ENCODE measurements around the gene BMPR1A. TPM values are rescaled to one million over a fixed set of nuclear protein-coding genes. Genes with fewer than 3 reads are reported as not detected.
A peak's percentile ranks its signal among the peaks of the same experiment; 100 is the strongest.

The BMPR1A gene
- total RNA-seq, 2 donors from 2014 or later: 37.4 to 50.9 TPM

DNA sequence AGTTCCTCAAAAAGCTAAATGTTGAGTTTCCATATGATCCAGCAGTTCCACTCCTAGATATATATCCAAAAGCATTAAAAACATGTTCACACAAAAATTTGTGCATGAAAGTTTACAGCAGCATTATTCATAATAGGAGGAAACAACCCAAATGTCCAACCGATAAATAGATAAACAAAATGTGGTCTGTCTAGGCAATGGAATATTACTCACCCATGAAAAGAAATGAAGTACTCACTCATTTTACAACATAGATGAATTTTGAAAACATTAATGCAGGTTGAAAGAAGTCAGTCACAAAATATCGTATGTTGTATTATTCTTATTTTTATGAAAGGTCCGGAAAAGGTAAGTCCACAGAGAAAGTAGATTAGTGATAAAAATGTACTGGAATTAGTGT is 34.0 kb downstream of the BMPR1A start:
- no peak overlapping the region for H3K9ac ChIP-seq (ENCODE audit: low read depth in 2 of 2, low read length in 2 of 2)
- intact Hi-C loops (cut with DNase I): no loop called here
- no peaks in the 10 kb centered on the region for H3K36me3 ChIP-seq
- H3K27ac ChIP-seq: no peak overlapping the region
- no peak for DNase-seq
- TF ChIP-seq, protein P1, sequence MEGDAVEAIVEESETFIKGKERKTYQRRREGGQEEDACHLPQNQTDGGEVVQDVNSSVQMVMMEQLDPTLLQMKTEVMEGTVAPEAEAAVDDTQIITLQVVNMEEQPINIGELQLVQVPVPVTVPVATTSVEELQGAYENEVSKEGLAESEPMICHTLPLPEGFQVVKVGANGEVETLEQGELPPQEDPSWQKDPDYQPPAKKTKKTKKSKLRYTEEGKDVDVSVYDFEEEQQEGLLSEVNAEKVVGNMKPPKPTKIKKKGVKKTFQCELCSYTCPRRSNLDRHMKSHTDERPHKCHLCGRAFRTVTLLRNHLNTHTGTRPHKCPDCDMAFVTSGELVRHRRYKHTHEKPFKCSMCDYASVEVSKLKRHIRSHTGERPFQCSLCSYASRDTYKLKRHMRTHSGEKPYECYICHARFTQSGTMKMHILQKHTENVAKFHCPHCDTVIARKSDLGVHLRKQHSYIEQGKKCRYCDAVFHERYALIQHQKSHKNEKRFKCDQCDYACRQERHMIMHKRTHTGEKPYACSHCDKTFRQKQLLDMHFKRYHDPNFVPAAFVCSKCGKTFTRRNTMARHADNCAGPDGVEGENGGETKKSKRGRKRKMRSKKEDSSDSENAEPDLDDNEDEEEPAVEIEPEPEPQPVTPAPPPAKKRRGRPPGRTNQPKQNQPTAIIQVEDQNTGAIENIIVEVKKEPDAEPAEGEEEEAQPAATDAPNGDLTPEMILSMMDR (IDR thresholded peaks at IDR 0.05): no peak
- H3K9me3 ChIP-seq: no peaks in the 10 kb centered on the region
- H3K27me3 ChIP-seq: no peaks in the 10 kb centered on the region
- no peak overlapping the region for H3K4me3 ChIP-seq
- no peaks in the 10 kb centered on the region for H3K4me1 ChIP-seq

DNA sequence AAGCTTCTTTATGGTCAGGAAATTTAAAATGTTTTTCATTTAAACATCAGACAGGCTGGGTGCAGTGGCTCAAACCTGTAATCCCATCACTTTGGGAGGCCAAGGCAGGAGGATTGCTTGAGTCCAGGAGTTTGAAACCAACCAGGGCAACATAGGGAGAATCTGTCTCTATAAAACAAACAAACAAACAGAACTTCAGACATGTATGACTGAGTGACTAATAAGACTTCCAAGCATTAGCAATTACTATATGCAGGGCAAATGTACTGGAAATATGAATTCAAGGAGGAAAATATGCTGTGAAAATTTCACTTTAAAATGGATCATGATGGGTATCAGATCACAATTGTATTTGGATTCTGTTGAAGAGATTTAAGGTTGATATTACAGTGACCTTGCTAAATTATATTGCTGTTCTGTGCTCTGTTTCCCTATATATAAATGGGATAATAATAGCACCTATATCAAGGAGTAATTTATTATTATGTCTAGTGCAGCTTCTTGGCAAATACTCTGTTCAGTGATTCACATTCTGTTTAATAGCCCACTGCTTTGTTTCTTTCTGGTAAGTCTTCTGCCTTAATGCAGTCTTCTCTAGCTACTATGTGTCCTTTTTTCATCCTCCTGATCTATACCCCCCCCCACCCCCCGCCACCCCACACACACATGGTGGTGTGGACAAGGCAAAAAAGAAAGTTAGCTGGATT is 36.2 kb downstream of the BMPR1A start:
- Histone ChIP-seq H3K27me3 (no peaks in the 10 kb centered on the region), H3K9ac (ENCODE audit: low read depth in 2 of 2, low read length in 2 of 2) (no peak overlapping the region), H3K4me3 (no peak overlapping the region), H3K4me1 (no peaks in the 10 kb centered on the region), H3K9me3 (no peaks in the 10 kb centered on the region), H3K36me3 (no peaks in the 10 kb centered on the region), H3K27ac (peak overlapping the region; percentile 46)
- DNase-seq: no peak
- TF ChIP-seq, protein P1 (IDR thresholded peaks at IDR 0.05): no peak
- intact Hi-C loops (cut with DNase I): no loop called here

DNA sequence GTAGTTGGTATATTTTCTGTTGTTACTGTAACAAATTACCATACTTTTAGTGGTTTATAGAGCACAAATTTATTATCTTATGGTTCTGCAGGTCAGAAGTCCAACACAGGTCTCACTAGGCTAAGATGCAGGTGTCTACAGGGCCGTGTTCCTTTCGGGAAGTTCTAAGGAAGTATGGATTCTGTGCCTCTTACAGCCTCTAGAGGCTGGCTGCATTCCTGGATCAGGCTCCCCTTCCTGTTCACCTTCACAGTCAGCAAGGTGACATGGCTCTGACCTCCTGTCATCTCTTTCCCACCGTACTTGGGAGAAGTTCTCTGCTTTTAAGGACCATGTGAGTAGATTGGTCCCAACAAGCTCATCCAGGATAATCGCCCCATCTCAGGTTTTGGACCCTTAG is 37.3 kb downstream of the BMPR1A start:
- peak; percentile 40 for DNase-seq
- no peak overlapping the region for H3K9ac ChIP-seq (ENCODE audit: low read depth in 2 of 2, low read length in 2 of 2)
- no peaks in the 10 kb centered on the region for H3K27me3 ChIP-seq
- no peak overlapping the region for H3K4me3 ChIP-seq
- peak overlapping the region; percentile 46 for H3K27ac ChIP-seq
- intact Hi-C loops (cut with DNase I): no loop called here
- H3K36me3 ChIP-seq: no peaks in the 10 kb centered on the region
- H3K9me3 ChIP-seq: no peaks in the 10 kb centered on the region
- TF ChIP-seq, protein P1 (IDR thresholded peaks at IDR 0.05): no peak
- no peaks in the 10 kb centered on the region for H3K4me1 ChIP-seq

DNA sequence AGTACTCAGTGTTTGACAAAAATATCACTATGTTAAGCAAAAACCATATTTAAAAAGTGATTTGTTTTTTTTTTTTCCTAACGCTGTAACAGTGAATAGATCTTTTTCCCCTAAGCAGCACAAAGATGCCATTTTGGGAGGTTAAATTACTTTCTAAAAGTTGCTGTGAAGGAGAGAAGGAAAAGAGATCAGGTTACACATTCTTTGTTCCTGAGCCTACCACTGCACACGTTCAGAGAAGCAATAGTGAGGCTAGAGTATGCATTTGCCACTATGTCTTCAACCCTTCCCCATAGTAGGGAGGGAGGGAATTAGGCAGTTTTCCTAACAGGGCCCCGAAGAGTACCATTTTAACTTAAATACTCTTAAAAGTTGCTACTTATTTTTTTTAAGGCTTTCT is 38.9 kb downstream of the BMPR1A start:
- Histone ChIP-seq H3K4me3 (no peak overlapping the region), H3K36me3 (no peaks in the 10 kb centered on the region), H3K4me1 (no peaks in the 10 kb centered on the region), H3K27ac (no peak overlapping the region), H3K27me3 (no peaks in the 10 kb centered on the region), H3K9me3 (no peaks in the 10 kb centered on the region), H3K9ac (ENCODE audit: low read depth in 2 of 2, low read length in 2 of 2) (no peak overlapping the region)
- intact Hi-C loops (cut with DNase I): no loop called here
- TF ChIP-seq, protein P1 (IDR thresholded peaks at IDR 0.05): no peak
- DNase-seq: no peak

DNA sequence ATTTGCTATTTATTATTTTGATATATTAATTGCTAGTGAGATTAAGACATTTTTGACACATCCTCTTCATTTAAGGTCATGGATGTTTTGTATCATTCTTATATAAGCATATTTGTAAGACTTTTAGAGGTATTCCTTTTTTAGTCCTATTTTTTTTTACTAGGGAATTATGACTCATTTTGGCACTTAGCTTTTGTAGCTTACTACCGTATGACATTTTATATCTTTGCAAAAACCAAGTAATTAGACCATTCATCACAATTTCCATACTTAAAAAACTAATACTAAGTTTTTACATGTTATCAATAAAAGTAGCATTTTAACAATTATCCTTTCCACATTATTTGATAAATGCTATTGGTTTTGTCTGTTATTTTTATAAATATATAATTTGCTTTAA is 41.6 kb downstream of the BMPR1A start:
- Histone ChIP-seq H3K27ac (no peak overlapping the region), H3K27me3 (no peaks in the 10 kb centered on the region), H3K9ac (ENCODE audit: low read depth in 2 of 2, low read length in 2 of 2) (no peak overlapping the region), H3K4me3 (no peak overlapping the region), H3K36me3 (no peaks in the 10 kb centered on the region), H3K9me3 (no peaks in the 10 kb centered on the region), H3K4me1 (no peaks in the 10 kb centered on the region)
- no peak for DNase-seq
- intact Hi-C loops (cut with DNase I): no loop called here
- TF ChIP-seq, protein P1 (IDR thresholded peaks at IDR 0.05): no peak
